Measurements from ENCODE around the gene ATP13A5. TPM values are rescaled to one million over a fixed set of nuclear protein-coding genes. Genes with fewer than 3 reads are reported as not detected.
A peak's percentile ranks its signal among the peaks of the same experiment; 100 is the strongest.

The ATP13A5 gene
- total and polyA plus RNA-seq, 2 of the 8 experiments (the other 6 are each of a cell fraction or from before 2014, with no cell fraction given): not detected

DNA sequence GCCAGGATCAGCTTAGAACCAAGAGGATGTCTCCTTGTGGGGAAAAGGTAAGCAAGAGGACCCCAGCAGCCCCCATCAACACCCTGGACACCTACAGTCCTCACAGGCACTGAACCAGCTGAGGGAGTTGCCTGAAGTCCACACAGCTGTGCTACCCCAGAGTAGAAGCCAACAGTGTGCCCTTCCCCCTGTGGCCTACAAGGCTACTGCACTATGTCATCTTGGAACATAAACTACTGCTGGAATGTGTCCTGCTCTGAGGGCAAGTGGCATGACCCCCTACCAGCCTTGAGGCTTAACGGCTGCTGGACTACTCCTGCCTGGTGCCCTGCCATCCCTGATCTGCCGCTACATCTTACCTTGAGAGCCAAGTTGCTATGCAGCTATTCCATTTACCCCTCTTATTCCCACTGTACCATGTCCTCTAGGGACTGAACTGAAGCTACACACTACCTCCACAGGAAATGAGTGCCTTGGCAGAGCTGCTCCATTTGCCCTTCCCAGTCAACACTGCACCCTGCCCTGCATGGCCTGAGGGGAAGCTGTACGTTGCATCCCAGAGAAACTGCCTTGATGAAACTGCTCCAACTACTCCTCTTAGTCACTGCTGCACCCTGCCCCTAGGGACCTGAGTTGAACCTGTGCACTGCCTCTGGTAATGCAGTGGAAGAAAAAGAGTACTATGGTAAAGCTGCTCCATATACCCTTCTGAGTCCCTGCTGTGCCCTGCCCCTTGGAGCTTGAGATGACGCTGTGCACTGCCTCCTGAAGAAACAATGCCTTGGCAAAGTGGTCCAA, 40.2 kb upstream of the ATP13A5 start:
- H3K4me3 ChIP-seq (ENCODE audit: extremely low read depth in 1 of 4, insufficient read depth in 2 of 4, low read depth in 3 of 4, low read length in 4 of 4): no peak overlapping the region
- H2BK5ac ChIP-seq (ENCODE audit: low read depth, low read length): peak overlapping the region; percentile 68; the same call in 1 of the 2 replicates
- no peak overlapping the region for H3K56ac ChIP-seq (replicated peaks; ENCODE audit: insufficient read length, low read depth, low read length)
- no peak overlapping the region for H2BK20ac ChIP-seq (ENCODE audit: low read length)
- DNase-seq (ENCODE audit: low read depth in 1 of 2, low spot score in 2 of 2) (no peak), FAIRE-seq (no peak)
- H3K27ac ChIP-seq (ENCODE audit: low read depth, low read length): no peak overlapping the region
- no peak overlapping the region for H3K14ac ChIP-seq (ENCODE audit: insufficient read length)
- H3K23me2 ChIP-seq (ENCODE audit: low read depth, low read length): no peaks in the 10 kb centered on the region
- 0 out of 4 replicates have a peak, but pooled peaks cover 0 to 7% of the 10 kb centered on the region in 2 experiments for H3K9me3 ChIP-seq (ENCODE audit: insufficient read depth in 2 of 2, low read depth in 1 of 2, low read length in 1 of 2)
- TF ChIP-seq, protein P1, sequence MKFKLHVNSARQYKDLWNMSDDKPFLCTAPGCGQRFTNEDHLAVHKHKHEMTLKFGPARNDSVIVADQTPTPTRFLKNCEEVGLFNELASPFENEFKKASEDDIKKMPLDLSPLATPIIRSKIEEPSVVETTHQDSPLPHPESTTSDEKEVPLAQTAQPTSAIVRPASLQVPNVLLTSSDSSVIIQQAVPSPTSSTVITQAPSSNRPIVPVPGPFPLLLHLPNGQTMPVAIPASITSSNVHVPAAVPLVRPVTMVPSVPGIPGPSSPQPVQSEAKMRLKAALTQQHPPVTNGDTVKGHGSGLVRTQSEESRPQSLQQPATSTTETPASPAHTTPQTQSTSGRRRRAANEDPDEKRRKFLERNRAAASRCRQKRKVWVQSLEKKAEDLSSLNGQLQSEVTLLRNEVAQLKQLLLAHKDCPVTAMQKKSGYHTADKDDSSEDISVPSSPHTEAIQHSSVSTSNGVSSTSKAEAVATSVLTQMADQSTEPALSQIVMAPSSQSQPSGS (IDR thresholded peaks at IDR 0.05; ENCODE audit: low read length): no peak
- TF ChIP-seq, protein P2, sequence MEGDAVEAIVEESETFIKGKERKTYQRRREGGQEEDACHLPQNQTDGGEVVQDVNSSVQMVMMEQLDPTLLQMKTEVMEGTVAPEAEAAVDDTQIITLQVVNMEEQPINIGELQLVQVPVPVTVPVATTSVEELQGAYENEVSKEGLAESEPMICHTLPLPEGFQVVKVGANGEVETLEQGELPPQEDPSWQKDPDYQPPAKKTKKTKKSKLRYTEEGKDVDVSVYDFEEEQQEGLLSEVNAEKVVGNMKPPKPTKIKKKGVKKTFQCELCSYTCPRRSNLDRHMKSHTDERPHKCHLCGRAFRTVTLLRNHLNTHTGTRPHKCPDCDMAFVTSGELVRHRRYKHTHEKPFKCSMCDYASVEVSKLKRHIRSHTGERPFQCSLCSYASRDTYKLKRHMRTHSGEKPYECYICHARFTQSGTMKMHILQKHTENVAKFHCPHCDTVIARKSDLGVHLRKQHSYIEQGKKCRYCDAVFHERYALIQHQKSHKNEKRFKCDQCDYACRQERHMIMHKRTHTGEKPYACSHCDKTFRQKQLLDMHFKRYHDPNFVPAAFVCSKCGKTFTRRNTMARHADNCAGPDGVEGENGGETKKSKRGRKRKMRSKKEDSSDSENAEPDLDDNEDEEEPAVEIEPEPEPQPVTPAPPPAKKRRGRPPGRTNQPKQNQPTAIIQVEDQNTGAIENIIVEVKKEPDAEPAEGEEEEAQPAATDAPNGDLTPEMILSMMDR (IDR thresholded peaks at IDR 0.05; ENCODE audit: control extremely low read depth in 1 of 3, insufficient read depth in 1 of 3, low read depth in 1 of 3, low read length in 3 of 3): peak in 1 of 3 experiments; percentile 10; a peak in 1 of 4 replicates
- no peaks in the 10 kb centered on the region for H3K79me1 ChIP-seq (ENCODE audit: low read depth, low read length)
- no peaks in the 10 kb centered on the region for H4K20me1 ChIP-seq (replicated peaks in 1 of 2; ENCODE audit: control insufficient read depth in 1 of 2, insufficient read depth in 2 of 2, low read length in 2 of 2)
- H2BK15ac ChIP-seq (ENCODE audit: low read length): no peak overlapping the region
- no peak overlapping the region for H2BK120ac ChIP-seq (replicated peaks; ENCODE audit: low read depth, low read length)
- no peak overlapping the region for H4K5ac ChIP-seq (ENCODE audit: insufficient read length, low read depth, low read length)
- H3K4ac ChIP-seq (replicated peaks; ENCODE audit: insufficient read length, low read depth, low read length): no peak overlapping the region
- H2AK5ac ChIP-seq (ENCODE audit: low read depth, low read length): no peak overlapping the region
- H3K79me2 ChIP-seq (ENCODE audit: control insufficient read depth in 1 of 2, insufficient read depth in 2 of 2, low read length in 2 of 2): no peaks in the 10 kb centered on the region
- H3K23ac ChIP-seq (ENCODE audit: insufficient read length): no peak overlapping the region
- no peaks in the 10 kb centered on the region for H3K4me1 ChIP-seq (replicated peaks in 1 of 4; ENCODE audit: control insufficient read depth in 3 of 4, insufficient read depth in 4 of 4, low read length in 3 of 4)
- H2AFZ ChIP-seq (ENCODE audit: low read length): no peak overlapping the region
- no peak overlapping the region for H3K18ac ChIP-seq (ENCODE audit: extremely low read depth, low read length)
- H3K27me3 ChIP-seq (replicated peaks in 1 of 4; ENCODE audit: control insufficient read depth in 3 of 4, extremely low read depth in 1 of 4, insufficient read depth in 3 of 4, low read length in 3 of 4): no peaks in the 10 kb centered on the region
- ChIA-PET POLR2A (ENCODE audit: partially characterized antibody) (no interaction called here), CTCF (ENCODE audit: partially characterized antibody) (interaction anchor here (0.6 to 1.3 kb wide), 4 partner anchors 8 to 710 kb away, joined by 3 to 4 read pairs (median 3); no protein-coding TSS in a partner anchor)
- no peak overlapping the region for H2BK12ac ChIP-seq (ENCODE audit: low read depth, low read length)
- H3K4me2 ChIP-seq (ENCODE audit: insufficient read depth in 1 of 2, low read depth in 2 of 2, low read length in 2 of 2): no peak overlapping the region
- H3K36me3 ChIP-seq (ENCODE audit: control insufficient read depth in 2 of 4, insufficient read depth in 4 of 4, low read length in 3 of 4): no peaks in the 10 kb centered on the region
- no peak overlapping the region for H3K9ac ChIP-seq (replicated peaks in 1 of 4; ENCODE audit: extremely low read depth in 1 of 4, low read depth in 3 of 4, low read length in 3 of 4)
- 88% methylated on average over 4 of the region's 4 CpGs; no CpG with 5 or more reads in 1 of the 2 experiments for WGBS, 2 experiments (ENCODE audit: extremely low coverage in 1 of 2, insufficient coverage in 1 of 2, insufficient read length in 1 of 2, insufficient replicate concordance in 2 of 2, low coverage in 1 of 2, low lambda C conversion rate in 2 of 2, missing lambda C conversion rate in 1 of 2)
- no peak overlapping the region for H4K91ac ChIP-seq (replicated peaks; ENCODE audit: insufficient read length, low read length)
- no peak overlapping the region for H4K8ac ChIP-seq (ENCODE audit: extremely low read depth, insufficient read depth, low read length)
